CD4-positive, alpha-beta T cell treated with Interleukin-21 for 1 hour (primary cell): Measurements from ENCODE around the gene BOK.

Source experiments
- DNase-seq: peaks from one replicate; pipeline ENCODE4 v3.0.0-alpha.2; 2020

The BOK gene

GRCh38 chr2:241606186-241606585 lies 47.6 kb downstream of the BOK start:
- DNase-seq = no peak

GRCh38 chr2:241607162-241607885 lies 48.8 kb downstream of the BOK start:
- no peak for DNase-seq

GRCh38 chr2:241608881-241609280 lies 50.3 kb downstream of the BOK start:
- DNase-seq = no peak

- peak; percentile 92 for DNase-seq
Observed at GRCh38 chr2:241609859-241610793, 51.6 kb downstream of the BOK start.

- no peak for DNase-seq
Observed at GRCh38 chr2:241611062-241611461, 52.5 kb downstream of the BOK start.

- DNase-seq = no peak
Observed at GRCh38 chr2:241612156-241613016, 53.8 kb downstream of the BOK start.

GRCh38 chr2:241613017-241613780 lies 54.7 kb downstream of the BOK start:
- no peak for DNase-seq

- no peak for DNase-seq
Observed at GRCh38 chr2:241615041-241615440, 56.5 kb downstream of the BOK start.

- DNase-seq = no peak
Observed at GRCh38 chr2:241615522-241616052, 57.0 kb downstream of the BOK start.

GRCh38 chr2:241616168-241617125 lies 57.9 kb downstream of the BOK start:
- no peak for DNase-seq

GRCh38 chr2:241617431-241618154 lies 59.0 kb downstream of the BOK start:
- DNase-seq = peak; percentile 74

- DNase-seq = no peak
Observed at GRCh38 chr2:241618296-241618805, 59.8 kb downstream of the BOK start.

GRCh38 chr2:241618829-241619228 lies 60.3 kb downstream of the BOK start:
- no peak for DNase-seq

- no peak for DNase-seq
Observed at GRCh38 chr2:241619597-241620418, 61.3 kb downstream of the BOK start.

GRCh38 chr2:241620419-241620769 lies 61.8 kb downstream of the BOK start:
- DNase-seq = no peak
